Kidney (tissue), 14 donors: ENCODE results near the gene VCL. TPM values are rescaled to one million over a fixed set of nuclear protein-coding genes. Genes with fewer than 3 reads are reported as not detected.

Experiments used
- DNase-seq, 5 donors: peaks; one replicate each; pipeline ENCODE4 v3.0.0-alpha.2; 2013 to 2020
- FAIRE-seq: peaks from 2 replicates; lab custom pipeline; 2012; peaks lifted over from hg19 to GRCh38; lab: Jason Lieb, UNC
- H3K27ac ChIP-seq, 2 donors: one replicate each; pipeline ENCODE4 v1.7.0; 2013; ENCODE audit warnings: low read depth in 2 of 2, low read length in 2 of 2, inconsistent platforms in 1 of 2
- H3K27me3 ChIP-seq: one replicate; pipeline ENCODE4 v1.7.1; 2013; ENCODE audit warnings: low read length, inconsistent platforms; ENCODE audit not compliant: control insufficient read depth, insufficient read depth
- H3K36me3 ChIP-seq, 3 donors: one replicate each; pipeline versions ENCODE4 v1.7.0 to v1.7.1; 2013; ENCODE audit warnings: low read length in 3 of 3, control low read depth in 1 of 3, inconsistent platforms in 1 of 3; ENCODE audit not compliant: insufficient read depth in 3 of 3, control insufficient read depth in 2 of 3
- H3K4me1 ChIP-seq, 3 donors: one replicate each; pipeline versions ENCODE4 v1.7.0 to v1.7.1; 2013; ENCODE audit warnings: low read length in 3 of 3, inconsistent platforms in 1 of 3, low read depth in 1 of 3; ENCODE audit not compliant: control insufficient read depth in 2 of 3, insufficient read depth in 2 of 3
- H3K4me3 ChIP-seq, 3 donors: one replicate each; pipeline versions ENCODE4 v1.7.0 to v1.8.1; 2013; ENCODE audit warnings: low read length in 3 of 3, control low read depth in 1 of 3, inconsistent platforms in 1 of 3
- H3K9ac ChIP-seq, 3 donors: one replicate each; pipeline versions ENCODE4 v1.7.0 to v1.7.1; 2013; ENCODE audit warnings: low read length in 3 of 3, control low read depth in 1 of 3, inconsistent platforms in 1 of 3
- H3K9me3 ChIP-seq, 3 donors: one replicate each; pipeline versions ENCODE4 v1.7.0 to v1.7.1; 2013; ENCODE audit warnings: low read length in 3 of 3, control low read depth in 1 of 3, inconsistent platforms in 1 of 3; ENCODE audit not compliant: control insufficient read depth in 2 of 3, insufficient read depth in 1 of 3
- CTCF ChIP-seq: IDR thresholded peaks from 3 replicates; pipeline ENCODE4 v1.5.1; 2012; ENCODE audit warnings: mild to moderate bottlenecking, moderate library complexity, borderline replicate concordance; ENCODE audit not compliant: insufficient read depth; ENCODE audit errors: extremely low read depth
- intact Hi-C: fragments of 100-400 bp; cut with DNase I; formaldehyde crosslinking; loops from one replicate; pipeline ENCODE4 v1.11.1; 2022
- polyA plus RNA-seq: library from polyadenylated mRNA; stranded (reverse); fragments of 350-450 nt; fragmentation: Illumina TruSeq; extraction: RNeasy Lipid Tissue Mini Kit (QIAGEN cat#74804); gene quantifications from one replicate; pipeline ENCODE4 v1.2.3, GENCODE V29; 2014; ENCODE audit warnings: low read depth, low replicate concordance; ENCODE audit not compliant: insufficient read depth
- total RNA-seq: library from RNA; stranded (reverse); fragmentation: NEBNext Ultra II Directional; extraction: Animal tissue kit (Norgen Biotek cat#: 25700); gene quantifications from one replicate; pipeline ENCODE4 v1.2.1, GENCODE V29; 2021
- donor health status: control.
- donor health status: control.
- donor health status: control.
- donor health status: control.
- donor health status: control.
- donor health status: DM: yes; HTN: yes; CAD: no.
- donor health status: Normal renal cell carcinoma (clear cell type).

The VCL gene
- total and polyA plus RNA-seq, 2 donors from 2014 or later: 23.8 to 167 TPM

- Histone ChIP-seq H3K9ac (no peak overlapping the region), H3K9me3 (no peaks in the 10 kb centered on the region), H3K36me3 (peaks cover 10 to 44% (median 26%) of the 10 kb centered on the region in 3 donors), H3K27ac (no peak overlapping the region), H3K4me3 (no peak overlapping the region), H3K27me3 (no peaks in the 10 kb centered on the region), H3K4me1 (no peaks in the 10 kb centered on the region)
- intact Hi-C loops: no loop called here
- no peak for FAIRE-seq
- no peak for TF ChIP-seq CTCF
- no peak for DNase-seq
Observed at GRCh38 chr10:74093530-74094164, 95.7 kb downstream of the VCL start.

- TF ChIP-seq CTCF: no peak
- Histone ChIP-seq H3K27me3 (no peaks in the 10 kb centered on the region), H3K27ac (no peak overlapping the region), H3K9ac (no peak overlapping the region), H3K36me3 (peaks cover 10 to 50% (median 24%) of the 10 kb centered on the region in 3 donors), H3K4me1 (no peaks in the 10 kb centered on the region), H3K4me3 (no peak overlapping the region), H3K9me3 (no peaks in the 10 kb centered on the region)
- intact Hi-C loops: no loop called here
- DNase-seq (no peak), FAIRE-seq (no peak)
Observed at GRCh38 chr10:74094231-74094630, 96.3 kb downstream of the VCL start.

GRCh38 chr10:74096777-74097176 is 98.9 kb downstream of the VCL start:
- FAIRE-seq (no peak), DNase-seq (no peak)
- Histone ChIP-seq H3K36me3 (peaks cover 11 to 44% (median 26%) of the 10 kb centered on the region in 3 donors), H3K4me3 (no peak overlapping the region), H3K9ac (no peak overlapping the region), H3K9me3 (no peaks in the 10 kb centered on the region), H3K4me1 (no peaks in the 10 kb centered on the region), H3K27ac (no peak overlapping the region), H3K27me3 (no peaks in the 10 kb centered on the region)
- TF ChIP-seq CTCF: no peak
- intact Hi-C loops: no loop called here

GRCh38 chr10:74097776-74098175 is 99.9 kb downstream of the VCL start:
- DNase-seq: no peak
- Histone ChIP-seq H3K4me3 (no peak overlapping the region), H3K36me3 (peaks cover 9 to 44% (median 26%) of the 10 kb centered on the region in 3 donors), H3K27me3 (no peaks in the 10 kb centered on the region), H3K9ac (no peak overlapping the region), H3K4me1 (no peaks in the 10 kb centered on the region), H3K9me3 (no peaks in the 10 kb centered on the region), H3K27ac (no peak overlapping the region)
- intact Hi-C loops: no loop called here
- no peak for TF ChIP-seq CTCF
- no peak for FAIRE-seq
